GOT3 (cell line): ENCODE measurements around the gene TXNL4A.

Source experiments
- DNase-seq: peaks from one replicate; lab custom pipeline; 2025; ENCODE audit warnings: mixed read lengths; lab: John Stamatoyannopoulos, UW

Gene TXNL4A

DNA sequence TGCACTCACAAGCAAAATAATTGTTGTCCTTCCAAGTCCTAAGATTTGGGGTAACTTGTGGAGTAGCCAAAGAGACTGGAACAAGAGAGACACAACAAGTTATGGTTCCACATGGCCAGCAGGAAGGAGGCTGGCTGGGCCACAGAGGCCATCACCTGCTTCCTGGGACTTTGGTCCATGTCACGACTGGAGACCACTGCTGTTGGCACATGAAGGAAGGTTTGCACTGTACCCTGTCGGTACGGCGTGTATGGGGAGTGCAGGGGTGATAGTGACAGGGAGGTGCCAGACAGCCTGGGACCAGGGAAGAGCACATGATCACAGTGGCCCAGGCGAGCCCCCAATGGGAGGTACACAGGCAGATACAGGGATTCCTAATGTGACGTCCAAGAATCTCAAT, 52.4 kb downstream of the TXNL4A start:
- no peak for DNase-seq

DNA sequence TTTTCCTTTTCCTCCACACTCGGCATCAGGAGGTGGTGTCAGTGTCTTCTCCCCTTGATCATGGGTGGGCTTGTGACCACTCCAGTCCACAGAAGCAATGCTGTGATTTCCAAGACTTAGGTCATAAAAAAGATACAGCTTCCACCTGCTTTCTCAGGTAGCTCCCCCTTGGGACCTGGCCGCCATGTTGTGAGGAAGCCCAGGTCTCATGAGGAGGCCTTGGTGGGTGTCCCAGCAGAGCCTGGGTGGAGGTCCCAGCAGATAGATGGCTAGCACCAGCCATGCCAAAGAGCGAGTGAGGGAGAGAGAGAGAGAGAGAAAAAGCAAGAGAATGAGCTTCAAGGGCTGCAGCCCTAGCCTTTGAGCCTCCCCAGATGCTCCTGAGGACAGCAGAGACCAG, 52.9 kb downstream of the TXNL4A start:
- DNase-seq: no peak

DNA sequence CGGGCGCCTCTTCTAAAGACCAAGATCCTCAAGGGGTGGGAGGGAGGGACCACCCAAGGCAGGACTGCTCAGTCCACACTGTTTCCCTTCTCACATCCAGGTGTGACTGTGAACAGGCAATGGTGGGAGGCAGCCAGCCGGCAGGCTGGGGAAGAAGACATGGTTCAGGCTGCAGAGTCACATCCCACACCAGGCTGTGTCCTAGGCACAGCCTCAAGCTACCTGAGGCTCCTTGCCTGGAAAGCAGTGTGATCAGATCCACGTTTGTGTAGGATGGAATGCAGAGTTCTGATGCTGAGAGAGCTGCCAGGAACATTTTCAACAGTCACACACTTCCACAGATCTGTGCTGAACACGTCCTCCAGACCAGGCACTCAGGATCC, 53.3 kb downstream of the TXNL4A start:
- DNase-seq: no peak

- DNase-seq: no peak
These were observed 53.9 kb downstream of the TXNL4A start for GRCh38 chr18:79934311-79935097.

DNA sequence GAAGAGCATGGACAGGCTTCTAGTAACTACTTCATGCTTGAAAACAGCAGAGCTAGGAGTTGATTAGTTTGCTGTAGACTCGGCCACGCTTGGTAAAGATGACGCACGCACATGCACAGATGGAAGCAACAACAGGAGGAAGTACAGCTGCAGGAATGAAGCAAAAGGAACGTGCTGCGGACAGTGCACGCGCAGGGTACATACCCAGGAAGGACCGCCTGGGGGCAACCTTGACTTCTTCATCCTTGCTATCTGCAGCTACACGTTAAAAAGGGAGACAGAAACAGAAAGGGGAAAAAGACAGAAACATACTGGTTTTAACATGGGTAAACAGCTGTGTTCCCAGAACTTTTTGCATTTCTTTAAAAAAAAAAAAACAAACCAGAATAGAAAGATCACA, 54.6 kb downstream of the TXNL4A start:
- no peak for DNase-seq

- no peak for DNase-seq
These were observed 55.5 kb downstream of the TXNL4A start for GRCh38 chr18:79932907-79933306.

DNA sequence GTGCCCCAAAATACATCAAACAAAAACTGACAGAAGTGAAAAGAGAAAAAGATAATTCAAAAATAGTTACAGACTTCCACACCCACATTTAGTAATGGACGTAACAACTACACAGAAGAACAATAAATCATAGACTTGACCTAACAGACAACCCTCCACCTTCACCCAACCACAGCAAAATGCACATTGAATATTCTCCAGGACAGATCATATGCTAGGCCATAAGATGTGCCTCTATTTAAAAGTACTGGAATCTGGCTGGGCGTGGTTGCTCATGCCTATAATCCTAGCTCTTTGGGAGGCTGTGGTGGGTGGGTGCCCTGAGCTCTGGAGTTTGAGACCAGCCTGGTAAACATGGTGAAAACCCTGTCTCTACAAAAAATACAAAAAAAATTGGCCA, 56.9 kb downstream of the TXNL4A start:
- no peak for DNase-seq

DNA sequence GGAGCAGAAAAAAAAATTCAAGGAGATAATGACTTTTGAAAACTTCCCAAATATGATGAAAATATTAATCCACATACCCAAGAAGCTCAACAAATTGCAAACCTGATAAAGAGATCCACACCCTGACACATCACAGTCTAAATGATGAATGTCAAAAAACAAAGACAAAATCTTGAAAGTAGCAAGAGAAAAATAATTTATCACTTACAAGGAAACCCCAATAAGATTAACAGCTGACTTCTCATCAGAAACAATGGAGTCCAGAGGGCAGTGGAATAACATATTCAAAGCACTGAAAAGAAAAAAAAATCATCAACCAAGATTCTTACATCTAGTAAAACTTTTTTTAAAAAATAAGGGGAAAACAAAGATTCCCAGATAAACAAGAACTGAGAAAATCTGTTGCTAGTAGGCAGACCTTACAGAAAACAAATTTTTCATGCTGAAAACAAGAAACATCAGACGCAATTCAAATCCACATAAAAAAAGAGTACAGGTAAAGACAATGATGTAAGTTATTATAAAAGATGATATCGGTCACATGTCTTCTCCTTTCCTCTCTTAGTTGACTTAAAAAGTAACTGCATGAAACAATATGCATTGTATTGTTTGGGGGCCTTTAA, 58.2 kb downstream of the TXNL4A start:
- DNase-seq: no peak

- no peak for DNase-seq
These were observed 59.8 kb downstream of the TXNL4A start for GRCh38 chr18:79928563-79928960.

- DNase-seq: no peak
These were observed 60.5 kb downstream of the TXNL4A start for GRCh38 chr18:79927607-79928562.

DNA sequence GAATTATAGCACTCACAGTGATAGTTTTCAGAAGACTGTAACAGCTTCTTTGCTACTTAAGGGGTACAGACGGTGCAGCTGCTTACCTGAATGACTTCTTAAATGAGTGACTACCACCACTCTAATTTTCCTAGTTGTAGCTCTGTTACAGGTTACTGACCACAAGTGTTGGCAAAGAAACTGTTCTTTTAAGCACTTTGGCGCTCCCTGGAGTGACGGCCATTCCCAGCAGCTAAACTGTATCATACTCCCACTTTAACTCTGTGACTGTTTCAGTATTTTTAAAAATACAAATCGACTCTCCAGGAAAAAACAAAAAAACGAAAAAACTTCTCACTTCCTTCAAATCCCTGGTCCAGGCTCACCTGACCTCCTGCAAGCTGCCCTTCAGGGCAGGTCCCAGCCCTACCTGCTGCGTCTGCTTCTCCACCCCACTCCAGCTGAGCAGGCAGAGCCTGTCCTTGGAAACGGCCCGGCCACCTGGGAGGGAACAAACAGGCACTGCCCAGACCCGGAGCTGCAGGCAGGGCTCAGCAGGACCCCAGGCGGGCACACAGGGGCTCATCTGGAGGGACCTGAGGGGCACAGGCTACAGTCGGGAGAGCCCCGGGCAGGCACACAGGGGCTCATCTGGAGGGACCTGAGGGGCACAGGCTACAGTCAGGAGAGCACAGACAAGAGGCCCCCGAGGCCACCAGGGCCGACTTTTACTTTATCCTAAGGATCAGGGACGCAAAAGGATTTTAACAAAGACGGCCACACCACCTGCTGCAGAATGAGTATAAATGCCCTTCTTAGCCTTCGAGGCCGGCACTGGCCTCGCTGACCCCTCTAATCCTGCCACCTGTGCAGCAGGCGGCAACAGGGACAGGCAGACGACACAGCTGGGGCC, 61.4 kb downstream of the TXNL4A start:
- no peak for DNase-seq

GRCh38 chr18:79926306-79926705, 62.1 kb downstream of the TXNL4A start:
- no peak for DNase-seq

GRCh38 chr18:79924814-79925731, 63.3 kb downstream of the TXNL4A start:
- DNase-seq: no peak

DNA sequence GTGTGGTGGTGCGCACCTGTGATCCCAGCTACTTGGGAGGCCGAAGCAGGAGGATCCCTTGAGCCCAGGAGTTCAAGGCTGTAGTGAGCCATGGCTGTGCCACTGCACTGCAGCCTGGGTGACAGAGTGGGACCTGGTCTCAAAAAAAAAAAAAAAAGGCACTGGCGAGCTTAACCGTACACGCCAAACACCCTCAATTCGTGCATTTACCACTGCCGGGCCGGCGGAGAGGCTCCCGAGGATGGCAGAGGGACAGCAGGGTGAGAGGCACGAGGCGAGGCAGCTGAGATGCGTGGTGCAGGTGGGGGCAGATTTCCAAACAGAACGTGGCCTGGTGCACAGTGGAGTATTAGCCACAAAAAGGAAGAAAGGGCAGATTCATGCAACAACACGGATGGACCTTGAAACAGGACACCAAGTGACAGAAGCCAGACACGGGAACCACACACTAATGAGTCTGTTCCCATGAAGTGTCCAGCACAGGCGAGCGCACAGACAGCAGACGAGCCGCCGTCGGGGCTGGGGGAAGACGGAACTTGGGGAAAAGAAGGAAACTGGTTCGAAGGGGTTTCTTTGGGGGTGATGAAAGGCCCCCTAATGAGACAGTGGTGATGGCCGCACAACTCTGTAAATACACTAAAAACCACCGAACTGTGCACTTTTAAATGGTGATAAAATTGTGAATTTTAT, 64.3 kb downstream of the TXNL4A start:
- no peak for DNase-seq

- no peak for DNase-seq
These were observed 65.4 kb downstream of the TXNL4A start for GRCh38 chr18:79922971-79923411.

DNA sequence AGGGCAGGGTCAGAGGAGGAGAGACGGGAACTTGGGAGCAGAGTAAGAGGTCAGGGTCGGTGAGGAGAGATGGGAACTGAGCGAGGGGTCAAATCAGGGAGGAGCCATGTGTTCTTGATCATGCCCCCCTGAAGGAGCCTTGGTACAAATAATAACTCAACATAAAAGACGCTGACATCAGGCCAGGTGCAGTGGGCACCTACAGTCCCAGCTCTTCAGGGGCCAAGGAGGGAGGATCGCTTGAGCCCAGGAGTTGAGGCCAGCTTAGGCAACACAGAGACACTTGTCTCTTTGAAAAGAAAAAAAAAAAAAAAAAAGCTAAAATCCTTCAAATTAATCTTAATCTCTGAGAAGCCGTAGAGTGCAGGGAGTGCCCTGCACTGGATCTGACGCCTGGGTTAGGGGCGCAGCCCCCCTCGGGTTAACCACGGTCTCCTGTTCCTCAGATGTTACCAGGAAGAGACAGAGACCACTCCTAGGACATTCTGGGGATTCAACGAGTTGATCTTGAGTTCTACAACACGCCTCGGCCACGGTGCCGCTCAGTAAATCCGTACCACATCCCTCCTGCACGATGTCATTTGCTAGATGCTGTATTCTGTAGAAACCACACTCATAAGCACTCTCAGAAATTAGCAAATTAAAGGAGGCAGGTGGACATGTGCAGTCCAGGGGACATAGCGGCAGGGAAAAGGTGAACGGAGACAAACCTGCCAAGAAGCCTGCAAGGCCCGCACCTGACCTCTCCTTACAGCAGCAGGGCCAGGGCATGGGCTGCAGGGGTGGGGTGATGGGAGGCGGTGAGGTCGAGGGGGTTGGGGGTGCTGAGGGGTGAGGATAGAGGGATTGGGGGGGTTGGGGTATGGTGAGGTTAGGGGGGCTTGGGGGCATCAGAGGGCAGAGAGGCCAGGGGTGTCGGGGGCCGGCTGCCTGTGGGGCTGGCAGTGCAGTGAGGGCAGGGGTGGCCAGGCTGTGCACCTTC, 66.1 kb downstream of the TXNL4A start:
- DNase-seq: no peak
